Right atrium auricular region (tissue), 2 donors: ENCODE measurements around the gene ZKSCAN5. TPM values are rescaled to one million over a fixed set of nuclear protein-coding genes. Genes with fewer than 3 reads are reported as not detected.
A peak's percentile ranks its signal among the peaks of the same experiment; 100 is the strongest.

Source experiments
- DNase-seq: peaks from one replicate; pipeline ENCODE4 v3.0.0-alpha.2; 2019; ENCODE audit warnings: low spot score
- H3K27ac ChIP-seq, 2 donors: fragments of 200-600 bp; sonication (generic); 1 replicate in 1 of 2; 2 replicates in 1 of 2; pipeline ENCODE4 v1.5.1; 2016 to 2019
- H3K27me3 ChIP-seq, 2 donors: fragments of 200-600 bp; sonication (generic); one replicate each; pipeline versions ENCODE4 v1.5.1 to v1.6.0; 2017 to 2019
- H3K36me3 ChIP-seq: fragments of 200-600 bp; sonication (generic); one replicate; pipeline ENCODE4 v1.5.1; 2016
- H3K4me1 ChIP-seq, 2 donors: fragments of 200-600 bp; sonication (generic); one replicate each; pipeline versions ENCODE4 v1.5.1 to v1.6.0; 2017 to 2019
- H3K4me3 ChIP-seq, 2 donors: fragments of 200-600 bp; sonication (generic); 1 replicate in 1 of 2; 2 replicates in 1 of 2; pipeline ENCODE4 v1.5.1; 2017 to 2019; ENCODE audit warnings: mild to moderate bottlenecking in 1 of 2, moderate library complexity in 1 of 2
- H3K9me3 ChIP-seq, 2 donors: fragments of 200-600 bp; sonication (generic); one replicate each; pipeline ENCODE4 v1.5.1; 2019
- CTCF ChIP-seq, 2 donors: fragments of 200-600 bp; sonication (generic); IDR thresholded peaks; one replicate each; pipeline ENCODE4 v1.5.1; 2019; ENCODE audit warnings: antibody characterized with exemption in 2 of 2
- total RNA-seq, 2 donors: library from RNA; depleted of rRNA; stranded (reverse); fragments of >200 nt; gene quantifications; one replicate each; pipeline ENCODE4 v1.1.0, GENCODE V29; 2016

Gene ZKSCAN5
- total RNA-seq, 2 donors from 2014 or later = 5.4 to 6.3 TPM

GRCh38 chr7:99485094-99485493, 19.4 kb upstream of the ZKSCAN5 start:
- H3K36me3 ChIP-seq = peaks cover 18% of the 10 kb centered on the region
- H3K4me3 ChIP-seq = no peak overlapping the region
- H3K27ac ChIP-seq = no peak overlapping the region
- H3K4me1 ChIP-seq = no peaks in the 10 kb centered on the region
- no peak for TF ChIP-seq CTCF (IDR thresholded peaks at IDR 0.05)
- no peaks in the 10 kb centered on the region for H3K27me3 ChIP-seq
- DNase-seq = no peak
- H3K9me3 ChIP-seq = no peaks in the 10 kb centered on the region

- no peak overlapping the region for H3K4me3 ChIP-seq
- peaks cover 36% of the 10 kb centered on the region for H3K36me3 ChIP-seq
- H3K9me3 ChIP-seq = peaks cover 2 to 16% of the 10 kb centered on the region in 2 donors
- no peaks in the 10 kb centered on the region for H3K4me1 ChIP-seq
- no peaks in the 10 kb centered on the region for H3K27me3 ChIP-seq
- no peak for DNase-seq
- no peak overlapping the region for H3K27ac ChIP-seq
- TF ChIP-seq CTCF (IDR thresholded peaks at IDR 0.05) = no peak
These were observed 15.2 kb upstream of the ZKSCAN5 start for GRCh38 chr7:99489235-99489634.

GRCh38 chr7:99490878-99491277, 13.6 kb upstream of the ZKSCAN5 start:
- Histone ChIP-seq H3K4me1 (no peaks in the 10 kb centered on the region), H3K27ac (no peak overlapping the region), H3K36me3 (peaks cover 34% of the 10 kb centered on the region), H3K4me3 (no peak overlapping the region), H3K27me3 (no peaks in the 10 kb centered on the region), H3K9me3 (peaks cover 4 to 24% of the 10 kb centered on the region in 2 donors)
- TF ChIP-seq CTCF (IDR thresholded peaks at IDR 0.05) = no peak
- no peak for DNase-seq

GRCh38 chr7:99493823-99494222, 10.6 kb upstream of the ZKSCAN5 start:
- no peak overlapping the region for H3K27ac ChIP-seq
- H3K36me3 ChIP-seq = peaks cover 56% of the 10 kb centered on the region
- H3K4me1 ChIP-seq = peaks cover 0 to 17% of the 10 kb centered on the region in 2 donors
- H3K27me3 ChIP-seq = no peaks in the 10 kb centered on the region
- H3K4me3 ChIP-seq = no peak overlapping the region
- DNase-seq = no peak
- peaks cover 4 to 24% of the 10 kb centered on the region in 2 donors for H3K9me3 ChIP-seq
- no peak for TF ChIP-seq CTCF (IDR thresholded peaks at IDR 0.05)

GRCh38 chr7:99497766-99498545, 6.5 kb upstream of the ZKSCAN5 start:
- no peak for DNase-seq
- Histone ChIP-seq H3K4me1 (peaks cover 0 to 26% of the 10 kb centered on the region in 2 donors), H3K4me3 (peak overlapping the region; percentile 75 to 80), H3K9me3 (peaks cover 4 to 22% of the 10 kb centered on the region in 2 donors), H3K27me3 (no peaks in the 10 kb centered on the region), H3K27ac (peak overlapping the region in 1 of 2 donors; percentile 93), H3K36me3 (peaks cover 47% of the 10 kb centered on the region)
- TF ChIP-seq CTCF (IDR thresholded peaks at IDR 0.05) = no peak
